K562 (cell line): ENCODE results near the gene HCFC1R1. TPM values are rescaled to one million over a fixed set of nuclear protein-coding genes. Genes with fewer than 3 reads are reported as not detected.

ENCODE experiments used
- BCL6 ChIP-seq: fragments of 250-450 bp; sonication (Bioruptor Pico); IDR thresholded peaks from 2 replicates; pipeline ENCODE4 v1.4.0; 2020
- EP300 ChIP-seq: IDR thresholded peaks from 2 replicates; pipeline ENCODE4 v1.6.1; 2012; ENCODE audit warnings: low read length, improper control_type of control experiment
- FOXA1 ChIP-seq: fragments of 450-650 bp; IDR thresholded peaks from 2 replicates; pipeline ENCODE4 v1.6.1; 2016; ENCODE audit warnings: mild to moderate bottlenecking, borderline replicate concordance
- KDM4B ChIP-seq, 2 experiments: fragments of 450-650 bp in 1 of 2; sonication (generic) in 1 of 2; IDR thresholded peaks; 2 replicates each; pipeline ENCODE4 v1.6.1; 2016 to 2017; ENCODE audit warnings: borderline replicate concordance in 2 of 2, antibody characterized with exemption in 1 of 2, low read depth in 1 of 2, mild to moderate bottlenecking in 1 of 2
- NCOA4 ChIP-seq: fragments of 450-650 bp; IDR thresholded peaks from 2 replicates; pipeline ENCODE4 v1.6.1; 2018; ENCODE audit warnings: mild to moderate bottlenecking; ENCODE audit not compliant: partially characterized antibody
- NCOA6 ChIP-seq: fragments of 450-650 bp; IDR thresholded peaks from 2 replicates; pipeline ENCODE4 v1.6.1; 2017; ENCODE audit warnings: mild to moderate bottlenecking
- PCBP2 ChIP-seq: fragments of 200-400 bp; formaldehyde crosslinking; IDR thresholded peaks from 2 replicates; pipeline ENCODE4 v1.6.1; 2018; ENCODE audit warnings: low read length, low read depth, mild to moderate bottlenecking, moderate library complexity; ENCODE audit not compliant: poor library complexity, severe bottlenecking
- RFX5 ChIP-seq: IDR thresholded peaks from 2 replicates; pipeline ENCODE4 v1.6.1; 2011; ENCODE audit warnings: low read depth, mild to moderate bottlenecking, improper control_type of control experiment, low read length
- SRF ChIP-seq, 2 experiments: fragments of 250-450, 450-650 bp in 1 of 2; sonication (Bioruptor Pico) in 1 of 2; sonication (generic) in 1 of 2; formaldehyde crosslinking; IDR thresholded peaks; 2 replicates each; pipeline versions ENCODE4 v1.5.0 to v1.5.1; 2020 to 2022; ENCODE audit warnings: mild to moderate bottlenecking in 1 of 2, missing genetic modification reagents in 1 of 2
- SRSF1 ChIP-seq: fragments of 200-400 bp; formaldehyde crosslinking; IDR thresholded peaks from 2 replicates; pipeline ENCODE4 v1.6.1; 2017; ENCODE audit warnings: mild to moderate bottlenecking, low read depth, low read length, moderate library complexity
- STAG1 ChIP-seq: sonication (generic); formaldehyde crosslinking; IDR thresholded peaks from 2 replicates; pipeline ENCODE4 v1.5.0; 2020; ENCODE audit warnings: missing genetic modification reagents, borderline replicate concordance
- TAL1 ChIP-seq: fragments of 450-650 bp; IDR thresholded peaks from 2 replicates; pipeline ENCODE4 v1.6.1; 2016; ENCODE audit warnings: mild to moderate bottlenecking
- ZNF217 ChIP-seq: sonication (generic); formaldehyde crosslinking; IDR thresholded peaks from 2 replicates; pipeline ENCODE4 v1.8.0; 2022; ENCODE audit warnings: mild to moderate bottlenecking, missing genetic modification reagents
- ZNF408 ChIP-seq: fragments of 250-450 bp; sonication (Bioruptor Pico); IDR thresholded peaks from 2 replicates; pipeline ENCODE4 v1.4.0; 2020; ENCODE audit warnings: low read depth, mild to moderate bottlenecking, moderate library complexity
- polyA plus RNA-seq, 8 experiments: library from polyadenylated mRNA; depleted of rRNA in 4 of 8; stranded (reverse) in 5 of 8; unstranded in 3 of 8; fragments of >200 nt; fragmentation: Nextera tagmentation in 2 of 8; fragmentation: Illumina TruSeq in 1 of 8; extraction: Ambion mirVana in 2 of 8; extraction: Trizol in 1 of 8; gene quantifications; 2 replicates each; pipeline versions ENCODE4 v1.2.1 to v1.2.3, GENCODE V29; 2011 to 2014; ENCODE audit warnings: inconsistent platforms in 1 of 8, missing spikeins in 1 of 8
- total RNA-seq, 7 experiments: library from RNA; depleted of rRNA in 6 of 7; stranded (reverse); fragments of >200 nt in 6 of 7; fragmentation: Illumina TruSeq in 2 of 7; extraction: Trizol in 2 of 7; gene quantifications; 2 replicates each; pipeline versions ENCODE4 v1.2.1 to v1.2.3, GENCODE V29; 2011 to 2021; ENCODE audit warnings: low replicate concordance in 1 of 7
- TF ChIP-seq, protein P1 (sequence below): fragments of 200-800 bp; sonication (Bioruptor generic); IDR thresholded peaks from 2 replicates; pipeline ENCODE4 v1.6.1; 2016; ENCODE audit warnings: missing genetic modification characterization, missing compliant biosample characterization
- TF ChIP-seq, protein P2 (sequence below): sonication (generic); formaldehyde crosslinking; IDR thresholded peaks from 2 replicates; pipeline ENCODE4 v1.8.0; 2022; ENCODE audit warnings: mild to moderate bottlenecking, missing genetic modification reagents, borderline replicate concordance
- TF ChIP-seq, protein P3 (sequence below): sonication (generic); formaldehyde crosslinking; IDR thresholded peaks from 2 replicates; pipeline ENCODE4 v1.8.0; 2022; ENCODE audit warnings: missing genetic modification reagents, mild to moderate bottlenecking, moderate library complexity, borderline replicate concordance
- TF ChIP-seq, protein P4 (sequence below): IDR thresholded peaks from 2 replicates; pipeline ENCODE4 v1.6.1; 2011; ENCODE audit not compliant: insufficient read length; ENCODE audit errors: extremely low read depth

HCFC1R1 gene
- total and polyA plus RNA-seq, 9 of the 15 experiments (the other 6 are each of a cell fraction or from before 2014, with no cell fraction given) = 2.2 to 29.0 (median 11.2) TPM

DNA sequence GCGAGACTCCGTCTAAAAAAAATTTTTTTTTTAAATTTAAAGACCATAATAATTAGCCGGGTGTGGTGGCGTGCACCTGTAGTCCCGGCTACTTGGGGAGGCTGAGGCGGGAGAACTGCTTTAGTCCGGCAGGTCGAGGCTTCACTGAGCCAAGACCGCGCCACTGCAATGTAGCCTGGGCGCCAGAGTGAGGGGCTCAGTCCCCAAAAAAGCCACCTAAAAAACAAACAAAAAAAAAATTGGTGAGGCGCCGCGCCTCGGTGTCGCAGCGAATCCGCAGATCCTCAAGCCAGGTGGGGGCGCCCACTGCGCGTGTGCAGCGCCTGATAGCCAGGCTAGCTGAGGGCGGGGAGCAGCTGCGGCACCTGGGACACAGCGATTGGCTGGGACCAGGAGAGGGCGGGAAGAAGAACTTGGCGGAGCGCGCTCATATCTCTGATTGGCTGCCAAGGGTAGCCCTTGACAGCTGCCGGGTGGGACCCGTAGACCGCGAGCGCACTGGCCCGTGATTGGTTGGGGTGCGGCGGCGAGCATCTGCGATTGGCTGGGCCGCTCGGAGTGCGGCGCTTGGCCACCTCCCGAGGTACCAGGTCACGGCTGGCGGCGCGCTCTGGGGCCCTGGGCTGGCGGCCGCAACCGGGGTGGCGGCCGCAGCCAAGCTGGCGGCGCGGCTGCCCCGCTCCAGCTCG is 20.0 kb downstream of the HCFC1R1 start (continued):
- TF ChIP-seq, protein P1, sequence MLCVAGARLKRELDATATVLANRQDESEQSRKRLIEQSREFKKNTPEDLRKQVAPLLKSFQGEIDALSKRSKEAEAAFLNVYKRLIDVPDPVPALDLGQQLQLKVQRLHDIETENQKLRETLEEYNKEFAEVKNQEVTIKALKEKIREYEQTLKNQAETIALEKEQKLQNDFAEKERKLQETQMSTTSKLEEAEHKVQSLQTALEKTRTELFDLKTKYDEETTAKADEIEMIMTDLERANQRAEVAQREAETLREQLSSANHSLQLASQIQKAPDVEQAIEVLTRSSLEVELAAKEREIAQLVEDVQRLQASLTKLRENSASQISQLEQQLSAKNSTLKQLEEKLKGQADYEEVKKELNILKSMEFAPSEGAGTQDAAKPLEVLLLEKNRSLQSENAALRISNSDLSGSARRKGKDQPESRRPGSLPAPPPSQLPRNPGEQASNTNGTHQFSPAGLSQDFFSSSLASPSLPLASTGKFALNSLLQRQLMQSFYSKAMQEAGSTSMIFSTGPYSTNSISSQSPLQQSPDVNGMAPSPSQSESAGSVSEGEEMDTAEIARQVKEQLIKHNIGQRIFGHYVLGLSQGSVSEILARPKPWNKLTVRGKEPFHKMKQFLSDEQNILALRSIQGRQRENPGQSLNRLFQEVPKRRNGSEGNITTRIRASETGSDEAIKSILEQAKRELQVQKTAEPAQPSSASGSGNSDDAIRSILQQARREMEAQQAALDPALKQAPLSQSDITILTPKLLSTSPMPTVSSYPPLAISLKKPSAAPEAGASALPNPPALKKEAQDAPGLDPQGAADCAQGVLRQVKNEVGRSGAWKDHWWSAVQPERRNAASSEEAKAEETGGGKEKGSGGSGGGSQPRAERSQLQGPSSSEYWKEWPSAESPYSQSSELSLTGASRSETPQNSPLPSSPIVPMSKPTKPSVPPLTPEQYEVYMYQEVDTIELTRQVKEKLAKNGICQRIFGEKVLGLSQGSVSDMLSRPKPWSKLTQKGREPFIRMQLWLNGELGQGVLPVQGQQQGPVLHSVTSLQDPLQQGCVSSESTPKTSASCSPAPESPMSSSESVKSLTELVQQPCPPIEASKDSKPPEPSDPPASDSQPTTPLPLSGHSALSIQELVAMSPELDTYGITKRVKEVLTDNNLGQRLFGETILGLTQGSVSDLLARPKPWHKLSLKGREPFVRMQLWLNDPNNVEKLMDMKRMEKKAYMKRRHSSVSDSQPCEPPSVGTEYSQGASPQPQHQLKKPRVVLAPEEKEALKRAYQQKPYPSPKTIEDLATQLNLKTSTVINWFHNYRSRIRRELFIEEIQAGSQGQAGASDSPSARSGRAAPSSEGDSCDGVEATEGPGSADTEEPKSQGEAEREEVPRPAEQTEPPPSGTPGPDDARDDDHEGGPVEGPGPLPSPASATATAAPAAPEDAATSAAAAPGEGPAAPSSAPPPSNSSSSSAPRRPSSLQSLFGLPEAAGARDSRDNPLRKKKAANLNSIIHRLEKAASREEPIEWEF = no peak
- TF ChIP-seq NCOA6 (no peak), ZNF217 (CRISPR knock-in tag) (no peak), BCL6 (no peak), SRSF1 (no peak), NCOA4 (no peak), PCBP2 (no peak), RFX5 (0 out of 2 replicates have a peak, but pooled peaks have one; percentile 50), KDM4B (IDR thresholded peaks at IDR 0.05; ENCODE audit: borderline replicate concordance in 2 of 2, low read depth in 1 of 2) (0 out of 4 replicates have a peak, but pooled peaks of 1 of the 2 experiments have one; percentile 23), EP300 (peak; percentile 18; the same call in 1 of the 2 replicates), ZNF408 (CRISPR knock-in tag) (no peak), SRF (CRISPR knock-in tag; IDR thresholded peaks at IDR 0.05) (no peak), TAL1 (no peak; the same call in 1 of the 2 replicates), FOXA1 (no peak), STAG1 (CRISPR knock-in tag) (peak; percentile 19; the same call in 1 of the 2 replicates)
- TF ChIP-seq, protein P2, sequence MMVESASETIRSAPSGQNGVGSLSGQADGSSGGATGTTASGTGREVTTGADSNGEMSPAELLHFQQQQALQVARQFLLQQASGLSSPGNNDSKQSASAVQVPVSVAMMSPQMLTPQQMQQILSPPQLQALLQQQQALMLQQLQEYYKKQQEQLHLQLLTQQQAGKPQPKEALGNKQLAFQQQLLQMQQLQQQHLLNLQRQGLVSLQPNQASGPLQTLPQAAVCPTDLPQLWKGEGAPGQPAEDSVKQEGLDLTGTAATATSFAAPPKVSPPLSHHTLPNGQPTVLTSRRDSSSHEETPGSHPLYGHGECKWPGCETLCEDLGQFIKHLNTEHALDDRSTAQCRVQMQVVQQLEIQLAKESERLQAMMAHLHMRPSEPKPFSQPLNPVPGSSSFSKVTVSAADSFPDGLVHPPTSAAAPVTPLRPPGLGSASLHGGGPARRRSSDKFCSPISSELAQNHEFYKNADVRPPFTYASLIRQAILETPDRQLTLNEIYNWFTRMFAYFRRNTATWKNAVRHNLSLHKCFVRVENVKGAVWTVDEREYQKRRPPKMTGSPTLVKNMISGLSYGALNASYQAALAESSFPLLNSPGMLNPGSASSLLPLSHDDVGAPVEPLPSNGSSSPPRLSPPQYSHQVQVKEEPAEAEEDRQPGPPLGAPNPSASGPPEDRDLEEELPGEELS (CRISPR knock-in tag) = no peak
- TF ChIP-seq, protein P3, sequence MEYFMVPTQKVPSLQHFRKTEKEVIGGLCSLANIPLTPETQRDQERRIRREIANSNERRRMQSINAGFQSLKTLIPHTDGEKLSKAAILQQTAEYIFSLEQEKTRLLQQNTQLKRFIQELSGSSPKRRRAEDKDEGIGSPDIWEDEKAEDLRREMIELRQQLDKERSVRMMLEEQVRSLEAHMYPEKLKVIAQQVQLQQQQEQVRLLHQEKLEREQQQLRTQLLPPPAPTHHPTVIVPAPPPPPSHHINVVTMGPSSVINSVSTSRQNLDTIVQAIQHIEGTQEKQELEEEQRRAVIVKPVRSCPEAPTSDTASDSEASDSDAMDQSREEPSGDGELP = peak; percentile 96
- TF ChIP-seq, protein P4, sequence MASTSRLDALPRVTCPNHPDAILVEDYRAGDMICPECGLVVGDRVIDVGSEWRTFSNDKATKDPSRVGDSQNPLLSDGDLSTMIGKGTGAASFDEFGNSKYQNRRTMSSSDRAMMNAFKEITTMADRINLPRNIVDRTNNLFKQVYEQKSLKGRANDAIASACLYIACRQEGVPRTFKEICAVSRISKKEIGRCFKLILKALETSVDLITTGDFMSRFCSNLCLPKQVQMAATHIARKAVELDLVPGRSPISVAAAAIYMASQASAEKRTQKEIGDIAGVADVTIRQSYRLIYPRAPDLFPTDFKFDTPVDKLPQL = no peak
